IPS-18a (cell line): ENCODE results near the gene DNASE1L1.

Experiments used
- H3K27ac ChIP-seq: one replicate; pipeline ENCODE4 v1.5.1; 2013; ENCODE audit warnings: low read length
- H3K27me3 ChIP-seq: one replicate; pipeline ENCODE4 v1.6.1; 2013; ENCODE audit warnings: mild to moderate bottlenecking, low read length; ENCODE audit not compliant: control insufficient read depth, insufficient read depth
- H3K36me3 ChIP-seq: one replicate; pipeline ENCODE4 v1.6.1; 2013; ENCODE audit warnings: low read depth, low read length; ENCODE audit not compliant: control insufficient read depth
- H3K4me1 ChIP-seq: one replicate; pipeline ENCODE4 v1.6.1; 2013; ENCODE audit warnings: low read depth, low read length; ENCODE audit not compliant: control insufficient read depth
- H3K4me3 ChIP-seq: one replicate; pipeline ENCODE4 v1.5.1; 2013; ENCODE audit warnings: low read length
- H3K9ac ChIP-seq: one replicate; pipeline ENCODE4 v1.6.1; 2013; ENCODE audit warnings: mild to moderate bottlenecking, low read length, moderate library complexity
- H3K9me3 ChIP-seq: one replicate; pipeline ENCODE4 v1.6.1; 2013; ENCODE audit warnings: low read depth, low read length; ENCODE audit not compliant: control insufficient read depth

DNASE1L1 gene

DNA sequence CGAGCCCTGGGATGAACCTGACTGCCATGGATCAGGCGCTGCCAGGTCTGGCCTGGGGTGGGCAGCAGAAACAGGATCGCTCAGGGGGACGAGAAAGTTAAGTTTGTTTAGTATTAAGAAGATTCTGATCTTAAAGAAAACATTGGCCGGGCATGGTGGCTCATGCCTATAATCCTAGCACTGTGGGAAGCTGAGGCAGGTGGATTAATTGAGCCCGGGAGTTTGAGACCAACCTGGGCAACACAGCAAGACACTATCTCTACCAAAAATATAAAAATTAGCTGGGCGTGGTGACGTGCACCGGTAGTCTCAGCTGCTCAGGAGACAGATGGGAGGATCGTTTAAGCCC, 33.9 kb downstream of the DNASE1L1 start:
- H3K27ac ChIP-seq, result no peak overlapping the region
- H3K4me3 ChIP-seq, result peak overlapping the region; percentile 21
- peaks cover 11% of the 10 kb centered on the region for H3K27me3 ChIP-seq
- peaks cover 7% of the 10 kb centered on the region for H3K4me1 ChIP-seq
- no peak overlapping the region for H3K9ac ChIP-seq
- H3K36me3 ChIP-seq, result no peaks in the 10 kb centered on the region
- H3K9me3 ChIP-seq, result no peaks in the 10 kb centered on the region

DNA sequence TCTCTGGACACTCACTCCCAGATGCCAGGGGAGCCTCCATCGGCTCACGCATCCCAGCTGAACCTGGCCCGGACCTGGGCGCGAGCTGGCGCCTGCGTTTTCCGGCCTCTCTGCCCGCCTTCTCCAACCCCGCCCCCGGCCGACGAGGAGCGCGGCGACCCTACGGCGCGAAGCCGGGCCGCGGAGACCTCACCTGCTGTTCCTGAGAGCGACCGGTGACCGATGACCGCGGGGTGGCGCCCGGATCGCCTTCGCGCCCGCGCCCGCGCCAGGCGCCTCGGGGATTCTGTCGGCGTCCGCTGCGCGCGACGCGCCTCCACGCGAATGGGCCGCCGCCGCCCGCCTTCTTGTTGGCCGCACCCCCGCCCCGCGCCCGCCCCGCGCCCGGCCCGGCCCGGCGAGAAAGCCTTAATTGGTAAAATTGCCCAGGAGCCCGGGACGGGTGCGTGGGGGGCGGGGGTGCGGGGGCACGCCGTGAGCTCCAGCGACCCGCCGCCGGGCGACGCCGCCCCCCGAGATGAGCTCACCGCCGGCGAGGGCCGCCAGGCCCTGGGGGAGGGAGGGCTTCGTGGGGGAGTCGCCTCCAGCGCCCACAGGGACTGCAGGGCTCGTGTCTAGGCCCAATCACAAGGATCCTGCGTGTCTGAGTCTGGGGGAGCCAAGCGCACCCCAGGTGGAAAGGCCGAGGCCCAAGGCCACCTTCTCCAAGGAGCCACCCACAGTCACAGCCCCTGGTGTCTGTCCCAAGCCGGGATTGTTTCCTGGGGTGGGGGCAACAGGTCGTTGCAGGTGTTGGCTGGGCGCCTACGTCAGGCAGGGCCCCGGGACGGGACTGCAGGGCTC, 34.5 kb downstream of the DNASE1L1 start, which contains the start of gene FLNA:
FLNA (minus strand) TSS at position 322 of the 843 bp plus-strand sequence. CDS start 3,389 bp downstream, outside the sequence.
- no peaks in the 10 kb centered on the region for H3K9me3 ChIP-seq
- no peak within 1 kb of the TSS for H3K27ac ChIP-seq
- H3K36me3 ChIP-seq, result no peaks in the 10 kb centered on the region
- H3K9ac ChIP-seq, result no peak within 1 kb of the TSS
- H3K4me3 ChIP-seq, result peak within 1 kb of the TSS; percentile 32
- H3K27me3 ChIP-seq, result peaks cover 11% of the 10 kb centered on the region
- H3K4me1 ChIP-seq, result peaks cover 7% of the 10 kb centered on the region

DNA sequence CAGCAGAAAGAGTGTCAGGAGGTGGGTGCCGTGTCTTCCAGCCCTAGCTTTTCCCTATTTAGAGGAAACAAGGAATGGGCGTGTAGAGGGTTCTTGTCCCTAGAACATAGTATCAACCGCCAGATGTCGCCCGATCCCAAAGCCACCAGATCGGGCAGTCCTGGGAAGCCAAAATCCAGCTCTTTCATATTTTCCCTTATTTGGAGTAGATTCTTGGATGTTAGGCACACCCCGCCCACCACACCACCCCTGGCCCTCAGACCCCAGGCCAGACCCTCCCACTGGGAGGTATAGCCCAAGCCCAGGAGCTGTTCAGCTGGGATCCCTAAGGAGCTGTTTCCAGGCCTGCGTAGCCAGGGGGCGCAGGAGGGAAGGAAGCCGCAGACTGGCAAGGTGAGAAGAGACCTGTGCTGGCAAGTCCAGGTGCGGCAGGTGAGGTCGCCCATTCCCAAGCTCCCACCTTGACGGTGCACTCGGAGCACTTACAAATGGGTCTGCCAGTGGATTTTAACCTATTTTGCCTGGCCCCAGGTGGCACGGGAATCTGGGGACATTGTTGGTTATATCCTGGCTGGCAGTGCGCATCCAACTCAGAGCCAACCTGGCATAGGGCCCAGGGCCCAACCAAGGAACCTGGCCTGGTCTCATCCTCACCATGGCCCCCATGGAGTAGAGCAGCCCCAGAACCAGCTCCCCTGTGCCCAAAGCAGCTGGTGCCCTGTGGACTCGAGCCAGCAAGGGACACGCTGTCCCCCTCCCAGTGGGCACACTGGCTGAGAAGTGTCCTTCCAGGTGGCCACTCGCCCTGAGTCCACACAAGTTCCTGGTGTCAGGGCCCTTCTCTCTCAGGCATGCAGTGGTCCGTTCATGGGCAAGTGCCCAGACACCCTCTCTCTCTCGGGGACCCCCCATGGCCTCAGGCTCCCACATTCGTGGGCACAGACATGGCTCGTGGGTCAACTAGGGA, 35.4 kb downstream of the DNASE1L1 start:
- Histone ChIP-seq H3K27me3 (peaks cover 11% of the 10 kb centered on the region), H3K27ac (no peak overlapping the region), H3K4me3 (peak overlapping the region; percentile 32), H3K9me3 (no peaks in the 10 kb centered on the region), H3K9ac (no peak overlapping the region), H3K4me1 (peaks cover 8% of the 10 kb centered on the region), H3K36me3 (peaks cover 2% of the 10 kb centered on the region)

DNA sequence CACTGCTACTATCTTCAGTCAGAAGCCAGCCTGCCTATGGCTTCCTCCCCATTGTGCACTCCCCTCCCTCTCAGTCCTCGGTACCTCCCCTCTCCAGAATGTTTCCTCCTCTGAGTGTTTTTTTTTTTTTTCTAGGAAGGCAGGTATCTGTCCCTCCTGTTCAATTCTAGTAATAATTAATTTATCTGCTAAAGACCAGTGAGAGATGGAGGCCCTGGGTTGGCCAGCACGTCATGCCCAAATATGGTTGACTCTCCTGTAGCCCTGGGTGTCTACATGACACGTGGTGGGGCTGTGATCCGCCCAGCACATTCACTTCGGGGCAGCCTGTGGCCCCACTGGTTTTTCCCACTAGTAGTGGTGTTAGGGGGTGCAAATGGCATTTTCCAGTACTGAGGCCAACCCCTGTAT, 36.4 kb downstream of the DNASE1L1 start:
- Histone ChIP-seq H3K36me3 (peaks cover 11% of the 10 kb centered on the region), H3K27me3 (peaks cover 11% of the 10 kb centered on the region), H3K4me1 (peaks cover 10% of the 10 kb centered on the region), H3K9me3 (no peaks in the 10 kb centered on the region), H3K27ac (no peak overlapping the region), H3K4me3 (no peak overlapping the region), H3K9ac (no peak overlapping the region)

DNA sequence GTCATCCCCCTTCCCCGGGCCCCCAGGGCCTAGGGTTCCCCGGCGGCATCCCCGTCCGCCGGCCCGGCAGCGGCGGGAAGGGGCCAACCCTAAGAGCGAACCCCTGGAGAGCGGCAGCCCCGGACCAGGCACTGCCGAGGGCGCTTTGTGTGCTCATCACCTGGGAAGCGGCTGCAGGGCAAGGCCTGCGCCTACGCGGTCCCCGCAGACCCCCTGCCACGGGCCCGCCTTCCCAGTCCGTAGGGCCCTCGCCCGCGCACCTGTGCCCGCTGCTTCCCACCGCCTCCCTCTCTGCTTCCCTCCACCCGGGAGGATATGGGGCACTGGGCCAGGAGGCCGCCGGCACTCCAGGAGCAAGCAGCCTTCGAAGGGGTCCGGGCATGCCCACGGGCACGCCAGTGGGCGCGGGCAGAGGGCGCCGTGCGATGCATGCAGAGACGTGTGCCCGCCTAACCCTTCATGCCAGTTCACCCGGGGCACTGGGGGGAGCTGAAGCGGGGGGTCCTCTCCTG, 37.2 kb downstream of the DNASE1L1 start:
- H3K36me3 ChIP-seq, result peaks cover 18% of the 10 kb centered on the region
- H3K4me3 ChIP-seq, result peak overlapping the region; percentile 48
- peaks cover 10% of the 10 kb centered on the region for H3K4me1 ChIP-seq
- peaks cover 11% of the 10 kb centered on the region for H3K27me3 ChIP-seq
- no peaks in the 10 kb centered on the region for H3K9me3 ChIP-seq
- no peak overlapping the region for H3K9ac ChIP-seq
- no peak overlapping the region for H3K27ac ChIP-seq

DNA sequence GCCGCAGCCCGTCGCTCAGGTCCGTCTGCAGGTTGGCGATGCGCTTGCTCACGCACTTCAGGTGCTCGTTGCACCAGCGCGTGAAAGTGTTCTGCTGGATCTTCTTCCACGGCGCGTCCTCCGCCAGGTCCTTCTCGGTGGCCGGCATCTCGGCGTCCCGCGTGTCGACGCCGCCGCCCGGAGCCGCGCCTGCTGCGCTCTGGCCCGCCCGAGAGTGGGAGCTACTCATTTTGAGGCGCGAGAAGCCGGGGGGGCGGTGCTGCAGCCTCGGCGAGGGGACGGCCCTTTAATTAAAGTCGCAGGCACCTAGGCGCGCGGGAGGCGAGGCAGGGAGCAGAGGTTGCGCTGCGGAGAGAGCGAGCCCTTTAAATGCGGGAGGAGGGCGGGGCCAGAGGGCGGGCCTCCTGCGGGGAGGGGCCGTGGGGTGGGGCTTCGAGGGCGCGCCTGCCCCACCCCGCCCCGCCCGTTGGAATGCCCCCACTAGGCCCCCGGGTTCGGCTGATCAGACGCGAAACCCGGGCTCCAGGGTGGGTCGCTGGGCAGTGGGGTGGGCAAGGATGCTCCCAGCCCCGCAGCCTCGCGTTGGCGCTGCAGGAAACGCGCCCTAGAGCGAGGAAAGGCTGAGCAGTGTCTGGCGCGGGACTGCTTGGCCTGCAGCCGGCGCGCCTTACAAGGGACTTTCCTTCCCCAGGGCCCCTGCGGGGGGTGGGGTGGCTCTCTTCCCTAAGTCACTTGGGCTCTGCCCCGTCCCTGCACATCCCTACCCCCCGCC, 37.9 kb downstream of the DNASE1L1 start:
- Histone ChIP-seq H3K9ac (peak overlapping the region; percentile 96), H3K4me3 (peak overlapping the region; percentile 91), H3K4me1 (peaks cover 10% of the 10 kb centered on the region), H3K27ac (peak overlapping the region; percentile 78), H3K36me3 (peaks cover 24% of the 10 kb centered on the region), H3K9me3 (peaks cover 1% of the 10 kb centered on the region), H3K27me3 (peaks cover 11% of the 10 kb centered on the region)

DNA sequence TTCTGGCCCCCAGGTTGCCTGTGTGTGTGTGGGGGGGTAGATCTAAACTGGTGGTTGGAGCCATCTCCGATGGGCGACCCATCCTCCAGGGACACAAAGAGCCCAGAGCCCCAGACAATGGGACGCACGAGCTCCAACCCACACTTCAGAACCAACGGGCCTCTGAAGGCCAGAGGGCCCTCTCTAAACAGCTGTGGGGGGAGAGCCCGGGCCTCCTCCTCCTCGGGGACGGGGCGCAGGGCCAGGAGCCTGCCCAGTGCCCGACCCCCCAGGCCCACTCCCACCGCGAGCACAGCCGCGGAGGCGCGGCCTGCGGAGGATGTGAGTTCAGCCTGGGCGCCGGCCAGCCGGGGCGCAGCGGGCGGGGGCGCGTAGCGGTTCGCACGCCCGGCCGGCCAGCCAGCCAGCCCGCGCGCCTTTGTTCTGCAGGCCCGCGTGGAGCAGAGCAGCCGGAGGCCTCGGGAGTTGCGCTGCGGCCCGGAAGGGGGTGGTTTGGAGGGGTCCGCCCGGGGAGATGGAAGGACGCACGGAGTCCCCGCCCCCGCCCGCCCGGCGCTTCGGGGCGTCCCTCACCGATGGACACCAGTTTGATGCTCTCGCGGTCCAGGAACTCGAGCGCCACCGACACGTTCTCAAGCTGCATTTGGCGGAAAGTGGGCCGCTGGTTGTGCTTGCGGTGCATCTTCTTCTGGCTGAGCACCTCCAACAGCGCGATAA, 38.6 kb downstream of the DNASE1L1 start:
- peak overlapping the region; percentile 91 for H3K4me3 ChIP-seq
- H3K9me3 ChIP-seq, result peaks cover 2% of the 10 kb centered on the region
- peaks cover 11% of the 10 kb centered on the region for H3K27me3 ChIP-seq
- H3K9ac ChIP-seq, result peak overlapping the region; percentile 96
- peaks cover 10% of the 10 kb centered on the region for H3K4me1 ChIP-seq
- H3K36me3 ChIP-seq, result peaks cover 31% of the 10 kb centered on the region
- H3K27ac ChIP-seq, result peak overlapping the region; percentile 90

DNA sequence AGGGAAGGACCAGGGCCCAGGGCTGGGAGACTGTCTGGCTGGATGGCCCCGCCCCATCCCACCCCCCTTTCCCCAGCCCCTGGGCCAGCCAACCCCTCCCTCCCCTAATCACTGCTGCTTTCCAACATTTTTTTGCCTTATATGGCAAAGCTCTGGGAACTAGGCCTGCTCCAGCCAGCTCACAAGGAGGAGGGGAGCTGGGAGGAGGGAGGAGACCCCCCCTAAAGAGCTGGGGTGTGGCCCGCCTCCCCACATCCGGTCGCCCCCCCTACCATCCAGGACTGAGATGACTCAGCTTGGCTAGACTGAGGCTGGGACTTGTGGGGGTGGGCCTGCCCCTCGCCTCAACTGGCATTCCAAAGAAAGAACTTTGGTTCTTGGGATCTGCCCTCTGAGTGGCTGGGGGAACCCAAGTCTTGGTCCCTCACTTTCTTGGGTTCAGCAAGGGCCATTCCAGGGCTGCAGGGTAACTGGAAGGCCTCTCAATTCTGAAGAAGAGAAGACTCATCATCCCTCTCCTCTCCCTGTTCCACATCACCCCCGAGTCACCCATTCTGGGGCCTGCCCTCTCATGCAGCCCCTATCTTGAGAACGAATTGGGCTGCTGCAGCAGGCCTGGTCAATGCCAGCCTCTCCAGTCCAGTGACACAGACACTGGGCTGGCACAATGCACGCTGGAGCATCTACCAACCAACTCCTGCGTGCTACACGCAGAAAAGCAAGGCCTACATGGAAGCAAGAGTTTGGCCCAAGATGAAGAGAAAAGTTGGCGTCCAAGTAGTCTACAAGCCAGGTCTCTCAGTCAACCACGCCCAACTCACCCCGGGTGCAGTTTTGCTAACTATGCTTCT, 39.4 kb downstream of the DNASE1L1 start:
- H3K9me3 ChIP-seq, result peaks cover 2% of the 10 kb centered on the region
- peaks cover 6% of the 10 kb centered on the region for H3K27me3 ChIP-seq
- peak overlapping the region; percentile 91 for H3K4me3 ChIP-seq
- H3K27ac ChIP-seq, result peak overlapping the region; percentile 90
- peaks cover 39% of the 10 kb centered on the region for H3K36me3 ChIP-seq
- H3K4me1 ChIP-seq, result peaks cover 10% of the 10 kb centered on the region
- H3K9ac ChIP-seq, result peak overlapping the region; percentile 96

DNA sequence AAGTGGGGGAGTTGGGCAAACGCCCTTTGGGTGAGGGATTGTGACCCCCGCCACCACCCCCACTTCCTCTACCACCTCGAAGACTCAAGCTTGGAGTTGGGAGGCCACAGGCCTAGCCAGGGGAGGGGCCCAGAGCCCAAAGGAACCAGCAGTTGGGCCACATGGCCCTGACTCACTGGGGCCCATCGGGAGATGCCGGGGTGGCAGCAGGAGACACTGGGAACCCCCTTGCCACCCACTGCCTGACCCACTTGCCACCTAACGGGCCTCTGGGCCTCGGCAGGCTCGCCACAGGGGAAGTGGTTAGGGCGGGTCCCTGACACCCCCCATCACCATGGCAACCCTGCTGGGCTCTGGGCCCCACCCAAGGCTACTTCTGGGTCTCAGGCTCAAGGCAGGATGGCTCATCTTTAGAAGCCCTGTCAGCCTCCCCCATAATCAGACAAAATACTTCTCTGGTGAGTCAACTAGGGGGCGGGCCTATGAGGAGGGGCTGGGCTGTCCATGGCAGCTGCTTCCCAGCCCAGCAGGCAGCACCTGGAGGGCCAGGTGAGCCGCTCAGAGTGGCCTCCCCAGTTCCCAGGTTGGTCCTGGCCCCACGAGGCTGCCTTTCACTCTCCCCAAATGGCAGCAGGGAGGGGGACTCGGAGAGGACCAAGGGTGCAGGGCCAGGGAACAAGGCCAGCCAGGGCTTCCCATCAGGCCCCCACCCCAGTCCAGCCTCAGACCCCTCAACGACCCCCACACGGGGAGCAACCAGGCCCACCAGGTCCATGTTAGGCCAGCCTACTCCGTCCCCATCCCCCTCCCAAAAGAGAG, 40.2 kb downstream of the DNASE1L1 start:
- H3K4me1 ChIP-seq, result peaks cover 8% of the 10 kb centered on the region
- peaks cover 2% of the 10 kb centered on the region for H3K27me3 ChIP-seq
- H3K4me3 ChIP-seq, result peak overlapping the region; percentile 66
- peaks cover 2% of the 10 kb centered on the region for H3K9me3 ChIP-seq
- H3K9ac ChIP-seq, result peak overlapping the region; percentile 79
- H3K36me3 ChIP-seq, result peaks cover 47% of the 10 kb centered on the region
- peak overlapping the region; percentile 86 for H3K27ac ChIP-seq
